Endodermal cell (in vitro differentiated cells): Measurements from ENCODE around the gene TMEM236. TPM values are rescaled to one million over a fixed set of nuclear protein-coding genes. Genes with fewer than 3 reads are reported as not detected.

Experiments used
- DNase-seq: peaks from one replicate; pipeline ENCODE4 v3.0.0-alpha.2; 2017
- H3K27ac ChIP-seq: 2 replicates; pipeline ENCODE4 v1.5.1; 2013; ENCODE audit warnings: mild to moderate bottlenecking, low read depth, low read length, moderate library complexity
- H3K27me3 ChIP-seq: 2 replicates; pipeline ENCODE4 v1.6.1; 2013; ENCODE audit warnings: mild to moderate bottlenecking, low read length, moderate library complexity; ENCODE audit not compliant: insufficient read depth, control insufficient read depth, poor library complexity, severe bottlenecking
- H3K36me3 ChIP-seq: 2 replicates; pipeline ENCODE4 v1.7.0; 2013; ENCODE audit warnings: mild to moderate bottlenecking, low read length, moderate library complexity; ENCODE audit not compliant: control insufficient read depth, insufficient read depth
- H3K4me1 ChIP-seq: one replicate; pipeline ENCODE4 v1.7.0; 2013; ENCODE audit warnings: low read length; ENCODE audit not compliant: control insufficient read depth, insufficient read depth
- H3K4me3 ChIP-seq: 2 replicates; pipeline ENCODE4 v1.5.1; 2013; ENCODE audit warnings: mild to moderate bottlenecking, low read length, moderate library complexity
- H3K9ac ChIP-seq: 2 replicates; pipeline ENCODE4 v1.6.1; 2013; ENCODE audit warnings: mild to moderate bottlenecking, low read length, moderate library complexity; ENCODE audit not compliant: poor library complexity, severe bottlenecking; ENCODE audit errors: extremely low read depth
- H3K9me3 ChIP-seq: 2 replicates; pipeline ENCODE4 v1.6.1; 2013; ENCODE audit warnings: mild to moderate bottlenecking, low read length, moderate library complexity; ENCODE audit not compliant: control insufficient read depth
- H3K27ac Mint-ChIP-seq: 2 replicates; pipeline ENCODE4 v1.8.0; 2020; ENCODE audit warnings: mixed read lengths
- H3K27me3 Mint-ChIP-seq: 2 replicates; pipeline ENCODE4 v1.8.0; 2021; ENCODE audit warnings: mild to moderate bottlenecking, mixed read lengths; ENCODE audit not compliant: insufficient read depth
- H3K36me3 Mint-ChIP-seq: 2 replicates; pipeline ENCODE4 v1.8.0; 2020; ENCODE audit warnings: low read depth, mixed read lengths
- H3K4me1 Mint-ChIP-seq: 2 replicates; pipeline ENCODE4 v1.8.0; 2020; ENCODE audit warnings: mixed read lengths
- H3K4me3 Mint-ChIP-seq: 2 replicates; pipeline ENCODE4 v1.8.0; 2020; ENCODE audit warnings: mild to moderate bottlenecking, moderate library complexity, mixed read lengths
- H3K9me3 Mint-ChIP-seq: 2 replicates; pipeline ENCODE4 v1.8.0; 2020; ENCODE audit warnings: mild to moderate bottlenecking, mixed read lengths
- CTCF ChIP-seq: fragments of 200-600 bp; sonication (generic); conservative IDR thresholded peaks from 2 replicates; pipeline ENCODE4 v1.5.0; 2021; ENCODE audit warnings: antibody characterized with exemption, mild to moderate bottlenecking
- WGBS, 2 experiments: methylation state at CpG; one replicate each; pipeline versions ENCODE4 v1.1.5 to v1.1.7; 2013; ENCODE audit warnings: missing lambda C conversion rate in 2 of 2, mixed read lengths in 1 of 2; ENCODE audit not compliant: insufficient coverage in 1 of 2, insufficient read length in 1 of 2; 5-methylcytosine and 5-hydroxymethylcytosine counted together
- total RNA-seq, 2 donors: library from RNA; stranded (reverse); fragmentation: NEBNext Ultra II Directional in 1 of 2; extraction: Animal tissue kit (Norgen Biotek cat#: 25700) in 1 of 2; gene quantifications; 2 replicates in 1 of 2; 3 replicates in 1 of 2; pipeline ENCODE4 v1.2.1, GENCODE V29; 2021

The TMEM236 gene
- total RNA-seq, 2 donors from 2014 or later: 0.04 TPM; not detected in 1

- peaks cover 24% of the 10 kb centered on the region for H3K36me3 Mint-ChIP-seq
- peaks cover 22% of the 10 kb centered on the region for H3K9me3 Mint-ChIP-seq
- TF ChIP-seq CTCF: no peak
- Histone ChIP-seq H3K27ac (no peak overlapping the region), H3K27me3 (no peaks in the 10 kb centered on the region), H3K9me3 (peaks cover 6% of the 10 kb centered on the region), H3K36me3 (no peaks in the 10 kb centered on the region), H3K4me1 (peaks cover 2% of the 10 kb centered on the region), H3K9ac (no peak overlapping the region), H3K4me3 (no peak overlapping the region)
- peaks cover 23% of the 10 kb centered on the region for H3K4me1 Mint-ChIP-seq
- no peaks in the 10 kb centered on the region for H3K27me3 Mint-ChIP-seq
- 93 to 98% methylated on average over 7 of the region's 7 CpGs for WGBS, 2 experiments
- H3K4me3 Mint-ChIP-seq: no peak overlapping the region
- DNase-seq: no peak
- no peak overlapping the region for H3K27ac Mint-ChIP-seq
These were observed 26.3 kb upstream of the TMEM236 start for GRCh38 chr10:17725703-17726102.

- H3K4me3 Mint-ChIP-seq: no peak overlapping the region
- no peak overlapping the region for H3K9ac ChIP-seq
- no peak for TF ChIP-seq CTCF
- peaks cover 4% of the 10 kb centered on the region for H3K4me1 ChIP-seq
- no peak overlapping the region for H3K27ac Mint-ChIP-seq
- DNase-seq: no peak
- 91% methylated on average over 6 of the region's 6 CpGs; no CpG with 5 or more reads in 1 of the 2 experiments for WGBS, 2 experiments
- H3K36me3 Mint-ChIP-seq: no peaks in the 10 kb centered on the region
- H3K4me1 Mint-ChIP-seq: peaks cover 23% of the 10 kb centered on the region
- H3K4me3 ChIP-seq: no peak overlapping the region
- H3K27ac ChIP-seq: no peak overlapping the region
- H3K9me3 Mint-ChIP-seq: no peaks in the 10 kb centered on the region
- no peaks in the 10 kb centered on the region for H3K9me3 ChIP-seq
- no peaks in the 10 kb centered on the region for H3K27me3 Mint-ChIP-seq
- H3K36me3 ChIP-seq: no peaks in the 10 kb centered on the region
- H3K27me3 ChIP-seq: no peaks in the 10 kb centered on the region
These were observed 22.4 kb upstream of the TMEM236 start for GRCh38 chr10:17729630-17730029.

- Histone ChIP-seq H3K4me3 (no peak overlapping the region), H3K27ac (no peak overlapping the region), H3K36me3 (no peaks in the 10 kb centered on the region), H3K9ac (no peak overlapping the region), H3K4me1 (peaks cover 4% of the 10 kb centered on the region), H3K27me3 (no peaks in the 10 kb centered on the region), H3K9me3 (no peaks in the 10 kb centered on the region)
- H3K9me3 Mint-ChIP-seq: no peaks in the 10 kb centered on the region
- no peak overlapping the region for H3K27ac Mint-ChIP-seq
- H3K4me1 Mint-ChIP-seq: peaks cover 23% of the 10 kb centered on the region
- TF ChIP-seq CTCF: no peak
- no peaks in the 10 kb centered on the region for H3K36me3 Mint-ChIP-seq
- H3K27me3 Mint-ChIP-seq: no peaks in the 10 kb centered on the region
- no peak for DNase-seq
- no peak overlapping the region for H3K4me3 Mint-ChIP-seq
- 92 to 98% methylated on average over 5 to 8 of the region's 8 CpGs for WGBS, 2 experiments
These were observed 21.3 kb upstream of the TMEM236 start for GRCh38 chr10:17730667-17731066.
